BJ (cell line): ENCODE measurements around the gene MYL12B. TPM values are rescaled to one million over a fixed set of nuclear protein-coding genes. Genes with fewer than 3 reads are reported as not detected.

ENCODE experiments used
- CTCF ChIA-PET: fragments of 350-600 bp; formaldehyde crosslinking; extraction: SDS; loops from one replicate; lab custom pipeline; 2021; ENCODE audit warnings: antibody characterized with exemption, inconsistent platforms; lab: Yijun Ruan, JAX
- POLR2A ChIA-PET: fragments of 300-600 bp; sonication (Branson Sonifier 250); formaldehyde crosslinking; extraction: SDS; loops from one replicate; lab custom pipeline; 2021; ENCODE audit warnings: antibody characterized with exemption; lab: Charles Lee
- DNase-seq: peaks from one replicate; pipeline ENCODE4 v3.0.0-alpha.2; 2011; ENCODE audit warnings: low read depth
- H3K27me3 ChIP-seq: 2 replicates; pipeline ENCODE4 v1.6.0; 2011; ENCODE audit warnings: low read length; ENCODE audit not compliant: control insufficient read depth, insufficient read depth
- H3K36me3 ChIP-seq: 2 replicates; pipeline ENCODE4 v1.5.1; 2011; ENCODE audit warnings: low read length; ENCODE audit not compliant: control insufficient read depth, insufficient read depth
- H3K4me3 ChIP-seq: 2 replicates; pipeline ENCODE4 v1.5.1; 2011; ENCODE audit warnings: low read depth, mild to moderate bottlenecking, control low read depth, low read length
- CTCF ChIP-seq: IDR thresholded peaks from 2 replicates; pipeline ENCODE4 v1.5.1; 2011; ENCODE audit warnings: low read depth, mild to moderate bottlenecking, control low read depth, inconsistent platforms, low read length, moderate library complexity; ENCODE audit not compliant: insufficient read depth
- polyA plus RNA-seq: library from polyadenylated mRNA; depleted of rRNA; stranded (reverse); fragments of >200 nt; gene quantifications from 2 replicates; pipeline ENCODE4 v1.2.3, GENCODE V29; 2011

The MYL12B gene
- polyA plus RNA-seq, 1 experiment, result 778 TPM

GRCh38 chr18:3221496-3221895 lies 40.4 kb upstream of the MYL12B start:
- no peak for TF ChIP-seq CTCF
- ChIA-PET POLR2A (no interaction called here), CTCF (no interaction called here)

GRCh38 chr18:3223356-3223755 lies 38.6 kb upstream of the MYL12B start:
- ChIA-PET CTCF (interaction anchor here (0.7 kb wide), 1 partner anchor 11 kb away, joined by 3 read pairs; no protein-coding TSS in a partner anchor), POLR2A (no interaction called here)
- TF ChIP-seq CTCF, result no peak
- H3K36me3 ChIP-seq, result no peaks in the 10 kb centered on the region
- DNase-seq, result no peak
- H3K27me3 ChIP-seq, result 0 out of 2 replicates have a peak, but pooled peaks cover 2% of the 10 kb centered on the region
- H3K4me3 ChIP-seq, result no peak overlapping the region

More at GRCh38 chr18:3221496-3221895, 40.4 kb upstream of the MYL12B start:
- Histone ChIP-seq H3K27me3 (0 out of 2 replicates have a peak, but pooled peaks cover 2% of the 10 kb centered on the region), H3K36me3 (no peaks in the 10 kb centered on the region), H3K4me3 (no peak overlapping the region)
- no peak for DNase-seq

- no peak for DNase-seq
- no peak for TF ChIP-seq CTCF
- no peaks in the 10 kb centered on the region for H3K36me3 ChIP-seq
- ChIA-PET CTCF (no interaction called here), POLR2A (no interaction called here)
- H3K27me3 ChIP-seq, result 0 out of 2 replicates have a peak, but pooled peaks cover 2% of the 10 kb centered on the region
- H3K4me3 ChIP-seq, result no peak overlapping the region
Observed at GRCh38 chr18:3224223-3224622, 37.7 kb upstream of the MYL12B start.

GRCh38 chr18:3225588-3225987 lies 36.3 kb upstream of the MYL12B start:
- no peak for DNase-seq
- H3K36me3 ChIP-seq, result no peaks in the 10 kb centered on the region
- 0 out of 2 replicates have a peak, but pooled peaks cover 2% of the 10 kb centered on the region for H3K27me3 ChIP-seq
- POLR2A ChIA-PET, result no interaction called here
- TF ChIP-seq CTCF, result no peak
- CTCF ChIA-PET, result no interaction called here
- H3K4me3 ChIP-seq, result no peak overlapping the region

GRCh38 chr18:3226048-3226447 lies 35.9 kb upstream of the MYL12B start:
- Histone ChIP-seq H3K4me3 (no peak overlapping the region), H3K27me3 (0 out of 2 replicates have a peak, but pooled peaks cover 2% of the 10 kb centered on the region), H3K36me3 (no peaks in the 10 kb centered on the region)
- no peak for DNase-seq
- no peak for TF ChIP-seq CTCF
- POLR2A ChIA-PET, result no interaction called here
- CTCF ChIA-PET, result interaction anchor here (1.4 kb wide), 1 partner anchor 13 kb away, joined by 4 read pairs; no protein-coding TSS in a partner anchor
